PC-3 (cell line): Measurements from ENCODE around the gene SERPINC1.

Experiments
- CTCF ChIP-seq: fragments of 300-600 bp; sonication (generic); conservative IDR thresholded peaks from 2 replicates; pipeline ENCODE4 v1.5.1; 2017; ENCODE audit warnings: antibody characterized with exemption, low read depth, mild to moderate bottlenecking, low read length
- EZH2 ChIP-seq: fragments of 300-600 bp; sonication (generic); IDR thresholded peaks from one replicate; pipeline ENCODE4 v1.6.1; 2017; ENCODE audit warnings: antibody characterized with exemption, mild to moderate bottlenecking, low read length; ENCODE audit not compliant: unreplicated experiment
- EZH2phosphoT487 ChIP-seq: fragments of 300-600 bp; sonication (generic); IDR thresholded peaks from 2 replicates; pipeline ENCODE4 v1.6.1; 2018; ENCODE audit warnings: mild to moderate bottlenecking, antibody characterized with exemption, low read length, borderline replicate concordance

- no peak for TF ChIP-seq EZH2phosphoT487
- no peak for TF ChIP-seq EZH2
- no peak for TF ChIP-seq CTCF
Observed at GRCh38 chr1:173917635-173918493, 737 bp upstream of the SERPINC1 start.
